Occipital lobe (tissue), 2 donors: Measurements from ENCODE around the gene KLRD1. TPM values are rescaled to one million over a fixed set of nuclear protein-coding genes. Genes with fewer than 3 reads are reported as not detected.
"Not testable (repeated sequence)": the region's sequence is repeated elsewhere in the genome, so short reads cannot be mapped to it uniquely, and the experiment has no call there.

ENCODE experiments used
- DNase-seq: peaks from one replicate; lab custom pipeline; 2025; lab: John Stamatoyannopoulos, UW
- total RNA-seq: library from RNA; depleted of rRNA; stranded (reverse); fragments of >200 nt; gene quantifications from one replicate; pipeline ENCODE4 v1.2.3, GENCODE V29; 2014

Gene KLRD1
- total RNA-seq = 0.16 TPM

- DNase-seq = no peak
Observed at GRCh38 chr12:10307630-10308029, at the start of gene KLRD1. Gene KLRD1 (plus strand): TSS chr12:10307870. CDS start chr12:10308078, 208 bp downstream.

- no peak for DNase-seq
Observed at GRCh38 chr12:10260927-10261326, 46.7 kb upstream of the KLRD1 start.

GRCh38 chr12:10268037-10268436 is 39.6 kb upstream of the KLRD1 start:
- DNase-seq = no peak

GRCh38 chr12:10272467-10272866 is 35.2 kb upstream of the KLRD1 start:
- DNase-seq = no peak

GRCh38 chr12:10276774-10277173 is 30.9 kb upstream of the KLRD1 start:
- no peak for DNase-seq

GRCh38 chr12:10278104-10278503 is 29.6 kb upstream of the KLRD1 start:
- no peak for DNase-seq

- DNase-seq = no peak
Observed at GRCh38 chr12:10279937-10280336, 27.7 kb upstream of the KLRD1 start.

- DNase-seq = no peak
Observed at GRCh38 chr12:10283027-10283426, 24.6 kb upstream of the KLRD1 start.

- no peak for DNase-seq
Observed at GRCh38 chr12:10285919-10286318, 21.8 kb upstream of the KLRD1 start.

- no peak for DNase-seq
Observed at GRCh38 chr12:10289005-10289754, 18.5 kb upstream of the KLRD1 start.

GRCh38 chr12:10291030-10291429 is 16.6 kb upstream of the KLRD1 start:
- DNase-seq = no peak

- no peak for DNase-seq
Observed at GRCh38 chr12:10293151-10293550, 14.5 kb upstream of the KLRD1 start.

- DNase-seq = no peak
Observed at GRCh38 chr12:10293570-10294227, 14.0 kb upstream of the KLRD1 start.

GRCh38 chr12:10301103-10301502 is 6.6 kb upstream of the KLRD1 start:
- DNase-seq = no peak

- no peak for DNase-seq
Observed at GRCh38 chr12:10304161-10304574, 3.5 kb upstream of the KLRD1 start.

- no peak for DNase-seq
Observed at GRCh38 chr12:10305411-10305810, 2.3 kb upstream of the KLRD1 start.

- no peak for DNase-seq
Observed at GRCh38 chr12:10310926-10311720, 3.5 kb downstream of the KLRD1 start.

- no peak for DNase-seq
Observed at GRCh38 chr12:10319388-10319787, 11.7 kb downstream of the KLRD1 start.

- DNase-seq = no peak
Observed at GRCh38 chr12:10320643-10321042, 13.0 kb downstream of the KLRD1 start.

GRCh38 chr12:10328691-10329090 is 21.0 kb downstream of the KLRD1 start:
- not testable (repeated sequence) for DNase-seq

GRCh38 chr12:10331642-10332239 is 24.1 kb downstream of the KLRD1 start:
- DNase-seq = no peak

- DNase-seq = not testable (repeated sequence)
Observed at GRCh38 chr12:10336196-10336595, 28.5 kb downstream of the KLRD1 start.
